Gastrocnemius medialis (tissue), 4 donors: ENCODE measurements around the gene HTR1D. TPM values are rescaled to one million over a fixed set of nuclear protein-coding genes. Genes with fewer than 3 reads are reported as not detected.

Source experiments
- ATAC-seq, 2 donors: fragments of 150-250 bp; one replicate each; pipeline ENCODE4 v1.9.1; 2016
- DNase-seq, 2 donors: peaks; one replicate each; pipeline ENCODE4 v3.0.0-alpha.2; 2019
- H3K27ac ChIP-seq, 4 donors: fragments of 200-600 bp; sonication (generic); 1 replicate in 1 of 4; 2 replicates in 3 of 4; pipeline ENCODE4 v1.5.1; 2016 to 2018; ENCODE audit warnings: mild to moderate bottlenecking in 2 of 4, moderate library complexity in 1 of 4
- H3K27me3 ChIP-seq, 3 donors: fragments of 200-600 bp; sonication (generic) in 2 of 3; 1 replicate in 1 of 3; 2 replicates in 2 of 3; pipeline versions ENCODE4 v1.5.1 to v1.6.0; 2016 to 2019; ENCODE audit warnings: mild to moderate bottlenecking in 1 of 3, moderate library complexity in 1 of 3
- H3K36me3 ChIP-seq, 2 donors: fragments of 200-600 bp; sonication (generic) in 1 of 2; one replicate each; pipeline ENCODE4 v1.5.1; 2017 to 2018
- H3K4me1 ChIP-seq, 2 donors: fragments of 200-600 bp; sonication (generic) in 1 of 2; one replicate each; pipeline ENCODE4 v1.5.1; 2016 to 2017; ENCODE audit warnings: mild to moderate bottlenecking in 2 of 2
- H3K4me3 ChIP-seq, 4 donors: fragments of 200-600 bp; sonication (generic) in 3 of 4; 1 replicate in 1 of 4; 2 replicates in 3 of 4; pipeline ENCODE4 v1.5.1; 2016 to 2019; ENCODE audit warnings: mild to moderate bottlenecking in 2 of 4
- H3K9me3 ChIP-seq, 3 donors: fragments of 200-600 bp; sonication (generic) in 2 of 3; 1 replicate in 1 of 3; 2 replicates in 2 of 3; pipeline ENCODE4 v1.5.1; 2016 to 2019
- POLR2A ChIP-seq, 2 donors: fragments of 450-650 bp; IDR thresholded peaks; one replicate each; pipeline ENCODE4 v1.6.1; 2017; ENCODE audit warnings: antibody characterized with exemption in 2 of 2, mild to moderate bottlenecking in 2 of 2, moderate library complexity in 2 of 2
- in situ Hi-C, 4 donors: fragments of 200-750 bp; cut with MboI; loops; one replicate each; pipeline versions ENCODE4 v1.15.0 to v1.8.0; 2017; ENCODE audit warnings: low sequenced_read_pairs in 4 of 4
- intact Hi-C: fragments of 100-400 bp; cut with DNase I; formaldehyde crosslinking; loops from one replicate; pipeline ENCODE4 v1.15.1; 2023; ENCODE audit warnings: low total_unique reads
- total RNA-seq, 4 donors: library from RNA; depleted of rRNA; stranded (reverse); fragments of >200 nt; gene quantifications; one replicate each; pipeline versions ENCODE4 v1.1.0 to v1.2.3, GENCODE V29; 2016
- TF ChIP-seq, protein P1 (sequence below), 5 experiments: fragments of 450-650 bp in 3 of 5; fragments of 200-600 bp in 2 of 5; sonication (generic) in 2 of 5; IDR thresholded peaks in 4 of 5; conservative IDR thresholded peaks in 1 of 5; 1 replicate in 4 of 5; 2 replicates in 1 of 5; pipeline ENCODE4 v1.5.1; 2016 to 2019; ENCODE audit warnings: antibody characterized with exemption in 5 of 5, mild to moderate bottlenecking in 3 of 5, moderate library complexity in 3 of 5

HTR1D gene
- total RNA-seq, 4 donors from 2014 or later = not detected

DNA sequence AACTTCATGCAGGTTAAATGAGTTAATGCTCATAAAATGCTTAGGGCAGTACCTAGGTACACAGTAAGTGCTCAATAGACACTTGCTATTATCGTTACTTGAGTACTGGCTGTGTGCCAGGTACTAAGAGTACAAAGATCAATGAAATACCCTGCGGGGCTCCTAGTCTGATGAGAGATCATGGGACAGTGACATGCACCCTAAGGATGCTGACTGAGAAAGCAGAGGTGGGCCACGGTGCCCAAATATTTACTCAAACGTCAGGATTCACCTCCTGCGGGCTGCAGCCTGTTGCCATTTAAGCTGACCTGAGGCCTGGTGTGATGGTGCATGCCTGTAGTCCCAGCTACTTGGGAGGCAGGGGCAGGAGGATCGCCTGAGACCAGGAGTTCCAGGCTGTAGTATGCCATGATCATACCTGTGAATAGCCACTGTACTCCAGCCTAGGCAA, 28.8 kb downstream of the HTR1D start:
- TF ChIP-seq, protein P1, sequence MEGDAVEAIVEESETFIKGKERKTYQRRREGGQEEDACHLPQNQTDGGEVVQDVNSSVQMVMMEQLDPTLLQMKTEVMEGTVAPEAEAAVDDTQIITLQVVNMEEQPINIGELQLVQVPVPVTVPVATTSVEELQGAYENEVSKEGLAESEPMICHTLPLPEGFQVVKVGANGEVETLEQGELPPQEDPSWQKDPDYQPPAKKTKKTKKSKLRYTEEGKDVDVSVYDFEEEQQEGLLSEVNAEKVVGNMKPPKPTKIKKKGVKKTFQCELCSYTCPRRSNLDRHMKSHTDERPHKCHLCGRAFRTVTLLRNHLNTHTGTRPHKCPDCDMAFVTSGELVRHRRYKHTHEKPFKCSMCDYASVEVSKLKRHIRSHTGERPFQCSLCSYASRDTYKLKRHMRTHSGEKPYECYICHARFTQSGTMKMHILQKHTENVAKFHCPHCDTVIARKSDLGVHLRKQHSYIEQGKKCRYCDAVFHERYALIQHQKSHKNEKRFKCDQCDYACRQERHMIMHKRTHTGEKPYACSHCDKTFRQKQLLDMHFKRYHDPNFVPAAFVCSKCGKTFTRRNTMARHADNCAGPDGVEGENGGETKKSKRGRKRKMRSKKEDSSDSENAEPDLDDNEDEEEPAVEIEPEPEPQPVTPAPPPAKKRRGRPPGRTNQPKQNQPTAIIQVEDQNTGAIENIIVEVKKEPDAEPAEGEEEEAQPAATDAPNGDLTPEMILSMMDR (IDR thresholded peaks at IDR 0.05 in 4 of 5, conservative IDR thresholded peaks at IDR 0.05 in 1 of 5) = no peak
- TF ChIP-seq POLR2A (IDR thresholded peaks at IDR 0.05) = no peak
- intact Hi-C loops (no loop called here), in situ Hi-C loops (loop anchor here (5.0 to 10.0 kb wide), 3 partner anchors 91 to 214 kb away; partner anchors contain the start of gene LACTBL1 (in 3 of the 4))
- Histone ChIP-seq H3K9me3 (no peaks in the 10 kb centered on the region), H3K36me3 (no peaks in the 10 kb centered on the region), H3K4me1 (peaks cover 0 to 3% of the 10 kb centered on the region in 2 donors), H3K27me3 (no peaks in the 10 kb centered on the region), H3K4me3 (no peak overlapping the region), H3K27ac (no peak overlapping the region)
- no peak for DNase-seq
- ATAC-seq = no peak

DNA sequence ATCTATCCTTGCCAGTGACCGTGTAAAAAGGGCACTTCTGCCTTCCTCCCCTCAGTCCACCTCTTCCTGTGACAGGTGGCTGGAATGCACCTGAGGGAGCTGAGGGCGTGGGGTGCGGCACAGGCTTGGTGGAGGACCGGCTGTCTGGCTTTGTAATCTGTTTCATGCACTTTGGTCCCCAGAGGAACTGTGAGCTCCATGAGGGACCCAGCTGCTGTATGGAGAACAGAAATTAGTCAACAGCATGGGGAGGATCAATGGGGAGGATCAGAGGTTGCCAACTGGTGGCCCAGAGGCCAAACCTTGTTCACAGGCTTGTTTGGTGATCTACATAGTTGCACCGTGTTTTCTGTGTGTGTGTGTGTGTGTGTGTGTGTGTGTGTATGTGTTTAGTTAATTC, 29.7 kb downstream of the HTR1D start:
- H3K9me3 ChIP-seq = no peaks in the 10 kb centered on the region
- H3K4me1 ChIP-seq = peaks cover 0 to 3% of the 10 kb centered on the region in 2 donors
- intact Hi-C loops (no loop called here), in situ Hi-C loops (loop anchor here (5.0 to 10.0 kb wide), 3 partner anchors 90 to 213 kb away; partner anchors contain the start of gene LACTBL1 (in 3 of the 4))
- H3K27me3 ChIP-seq = no peaks in the 10 kb centered on the region
- TF ChIP-seq, protein P1 (IDR thresholded peaks at IDR 0.05 in 4 of 5, conservative IDR thresholded peaks at IDR 0.05 in 1 of 5) = no peak
- TF ChIP-seq POLR2A (IDR thresholded peaks at IDR 0.05) = no peak
- H3K27ac ChIP-seq = no peak overlapping the region
- no peak overlapping the region for H3K4me3 ChIP-seq
- ATAC-seq (no peak), DNase-seq (no peak)
- no peaks in the 10 kb centered on the region for H3K36me3 ChIP-seq

DNA sequence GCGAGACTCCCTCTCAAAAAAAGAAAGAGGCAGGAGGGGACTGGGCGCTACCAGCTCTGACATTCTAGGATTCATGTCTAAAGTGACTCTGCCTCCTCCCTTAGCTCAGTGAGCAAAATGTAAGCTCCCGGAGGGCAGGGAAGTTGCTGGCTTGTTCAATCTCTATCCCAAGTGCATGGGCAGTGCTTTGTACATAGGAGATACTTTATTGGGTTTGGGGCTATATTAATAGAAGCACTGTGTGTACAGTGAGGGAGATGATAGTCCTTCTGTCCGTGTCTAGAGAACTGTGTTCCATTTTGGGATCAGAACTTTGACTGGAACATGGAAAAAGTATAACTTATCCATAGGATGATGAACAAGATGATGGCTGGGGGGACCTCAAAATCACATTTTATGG, 31.9 kb downstream of the HTR1D start:
- H3K27me3 ChIP-seq = no peaks in the 10 kb centered on the region
- no peak for TF ChIP-seq POLR2A (IDR thresholded peaks at IDR 0.05)
- TF ChIP-seq, protein P1 (IDR thresholded peaks at IDR 0.05 in 4 of 5, conservative IDR thresholded peaks at IDR 0.05 in 1 of 5) = no peak
- ATAC-seq (no peak), DNase-seq (no peak)
- no peak overlapping the region for H3K4me3 ChIP-seq
- H3K9me3 ChIP-seq = no peaks in the 10 kb centered on the region
- intact Hi-C loops = loop anchor here (2.0 kb wide), 1 partner anchor 209 kb away; no protein-coding TSS in a partner anchor
- in situ Hi-C loops = loop anchor here (5.0 to 10.0 kb wide), 3 partner anchors 88 to 211 kb away; partner anchors contain the start of gene LACTBL1 (in 3 of the 4)
- peaks cover 0 to 3% of the 10 kb centered on the region in 2 donors for H3K4me1 ChIP-seq
- H3K27ac ChIP-seq = no peak overlapping the region
- H3K36me3 ChIP-seq = no peaks in the 10 kb centered on the region

DNA sequence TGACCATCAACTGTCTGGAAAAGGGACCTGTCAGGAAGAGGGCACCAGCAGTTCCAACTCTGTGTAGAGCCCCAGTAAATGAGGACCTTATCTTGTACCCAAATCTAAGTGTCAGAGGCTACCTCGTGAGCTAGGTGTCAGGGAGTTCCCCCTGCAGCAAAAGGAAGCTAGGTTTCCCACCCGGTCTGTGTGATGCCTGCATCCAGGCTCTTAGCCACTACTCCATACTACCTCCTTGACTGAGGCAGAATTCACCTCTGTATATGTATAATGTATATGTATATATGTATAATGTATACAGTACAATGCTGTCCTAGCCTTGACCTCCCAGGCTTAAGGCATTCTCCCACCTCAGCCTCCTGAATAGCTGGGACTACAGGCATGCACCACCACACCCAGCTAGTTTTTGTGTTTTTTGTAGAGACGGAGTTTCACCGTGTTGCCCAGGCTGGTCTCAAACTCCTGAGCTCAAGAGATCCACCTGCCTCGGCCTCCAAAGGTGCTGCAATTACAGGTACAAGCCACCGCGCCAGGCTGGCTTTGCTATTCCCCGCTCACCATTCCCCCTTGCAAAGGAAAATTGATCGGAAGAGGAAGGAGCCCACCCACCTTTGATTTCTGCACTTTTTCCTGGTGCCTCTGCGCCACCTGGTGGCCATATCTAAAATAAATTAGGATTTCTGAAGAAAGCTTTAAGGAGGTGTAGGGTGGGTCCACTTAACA, 32.9 kb downstream of the HTR1D start:
- DNase-seq (no peak), ATAC-seq (no peak)
- Histone ChIP-seq H3K27ac (no peak overlapping the region), H3K9me3 (no peaks in the 10 kb centered on the region), H3K36me3 (no peaks in the 10 kb centered on the region), H3K4me1 (peaks cover 0 to 3% of the 10 kb centered on the region in 2 donors), H3K4me3 (peak overlapping the region; percentile 33 to 45 (median 40)), H3K27me3 (no peaks in the 10 kb centered on the region)
- TF ChIP-seq, protein P1 (IDR thresholded peaks at IDR 0.05 in 4 of 5, conservative IDR thresholded peaks at IDR 0.05 in 1 of 5) = peak; percentile 79 to 92 (median 82)
- no peak for TF ChIP-seq POLR2A (IDR thresholded peaks at IDR 0.05)
- in situ Hi-C loops (loop anchor here in 3 of 4 donors (5.0 to 10.0 kb wide), 2 partner anchors 87 to 210 kb away; partner anchors contain the start of gene LACTBL1 (in 3 of the 3)), intact Hi-C loops (loop anchor here (1.0 to 2.0 kb wide), 2 partner anchors 86 to 208 kb away; no protein-coding TSS in a partner anchor)
